ENCODE results near the gene MYCL.
"Not testable (repeated sequence)": the region's sequence is repeated elsewhere in the genome, so short reads cannot be mapped to it uniquely, and the experiment has no call there.

Gene MYCL

GRCh38 chr1:39917825-39918224 lies 16.1 kb upstream of the MYCL start:
- no peak for DNase-seq (ENCODE audit: low read depth in 2 of 3, low spot score in 1 of 3)

- DNase-seq (ENCODE audit: low read depth in 2 of 3, low spot score in 1 of 3): no peak
Measured at GRCh38 chr1:39915499-39916129, 13.9 kb upstream of the MYCL start.

- not testable (repeated sequence) for DNase-seq (ENCODE audit: low read depth in 2 of 3, low spot score in 1 of 3)
Measured at GRCh38 chr1:39913136-39913535, 11.4 kb upstream of the MYCL start.

DNA sequence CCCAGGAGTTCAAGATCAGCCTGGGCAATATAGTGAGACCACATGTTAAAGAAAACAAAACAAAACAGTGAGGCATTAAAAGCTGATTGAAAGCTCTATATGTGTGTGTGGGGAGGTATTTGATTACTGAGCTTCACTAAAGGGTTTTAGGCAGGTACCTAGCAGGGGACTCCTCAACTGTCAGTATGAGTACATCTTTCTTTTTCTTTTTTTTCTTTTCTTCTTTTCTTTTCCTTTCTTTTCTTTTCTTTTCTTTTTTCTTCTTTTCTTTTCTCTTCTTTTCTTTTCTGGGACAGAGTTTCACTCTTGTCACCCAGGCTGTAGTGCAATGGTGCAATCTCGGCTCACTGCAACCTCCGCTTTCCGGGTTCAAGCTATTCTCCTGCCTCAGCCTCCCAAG lies 8.5 kb upstream of the MYCL start:
- no peak for DNase-seq (ENCODE audit: low read depth in 2 of 3, low spot score in 1 of 3)

DNA sequence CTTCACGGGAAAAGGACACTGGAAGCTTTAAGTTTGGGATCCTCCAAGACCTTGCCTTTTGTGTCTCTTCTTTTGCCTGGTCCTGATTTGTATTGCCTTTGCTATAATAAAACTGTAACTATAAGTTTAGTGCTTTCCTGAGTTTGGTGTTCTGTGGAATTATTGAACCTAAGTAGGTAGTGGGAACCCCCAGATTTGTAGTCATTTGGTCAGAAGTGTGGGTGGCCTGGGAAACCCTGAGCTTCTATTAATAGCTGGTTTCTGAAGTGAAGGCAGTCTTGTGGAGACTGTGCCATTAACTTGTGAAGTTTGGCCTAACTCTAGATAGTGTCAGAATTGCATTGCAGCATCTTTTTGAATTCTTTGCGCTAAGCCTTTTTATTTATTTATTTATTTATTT lies 6.8 kb upstream of the MYCL start:
- no peak for DNase-seq (ENCODE audit: low read depth in 2 of 3, low spot score in 1 of 3)

GRCh38 chr1:39907528-39908453 lies 6.1 kb upstream of the MYCL start:
- no peak for DNase-seq (ENCODE audit: low read depth in 2 of 3, low spot score in 1 of 3)

GRCh38 chr1:39905172-39905571 lies 3.5 kb upstream of the MYCL start:
- no peak for DNase-seq (ENCODE audit: low read depth in 2 of 3, low spot score in 1 of 3)

DNA sequence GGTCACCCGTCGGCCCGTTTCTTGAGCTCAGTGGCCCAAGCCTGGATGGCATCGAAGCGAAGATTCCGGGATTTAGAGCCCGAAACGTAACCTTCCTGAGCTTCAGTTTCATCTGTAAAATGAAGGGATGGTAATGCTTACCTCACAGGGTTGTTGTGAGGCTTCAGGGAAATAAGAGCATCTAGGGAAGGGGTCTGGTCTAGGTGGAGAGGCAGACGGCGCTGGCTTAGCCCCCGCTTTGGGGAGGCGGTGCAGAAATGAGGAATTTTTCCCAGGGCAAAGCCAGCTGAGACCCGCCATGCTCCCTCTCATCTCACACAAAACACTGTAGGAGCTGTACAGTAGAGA lies 717 bp upstream of the MYCL start:
- no peak for DNase-seq (ENCODE audit: low read depth in 2 of 3, low spot score in 1 of 3)

GRCh38 chr1:39901464-39901713 lies 328 bp downstream of the MYCL start:
- DNase-seq (ENCODE audit: low read depth in 2 of 3, low spot score in 1 of 3): no peak

DNA sequence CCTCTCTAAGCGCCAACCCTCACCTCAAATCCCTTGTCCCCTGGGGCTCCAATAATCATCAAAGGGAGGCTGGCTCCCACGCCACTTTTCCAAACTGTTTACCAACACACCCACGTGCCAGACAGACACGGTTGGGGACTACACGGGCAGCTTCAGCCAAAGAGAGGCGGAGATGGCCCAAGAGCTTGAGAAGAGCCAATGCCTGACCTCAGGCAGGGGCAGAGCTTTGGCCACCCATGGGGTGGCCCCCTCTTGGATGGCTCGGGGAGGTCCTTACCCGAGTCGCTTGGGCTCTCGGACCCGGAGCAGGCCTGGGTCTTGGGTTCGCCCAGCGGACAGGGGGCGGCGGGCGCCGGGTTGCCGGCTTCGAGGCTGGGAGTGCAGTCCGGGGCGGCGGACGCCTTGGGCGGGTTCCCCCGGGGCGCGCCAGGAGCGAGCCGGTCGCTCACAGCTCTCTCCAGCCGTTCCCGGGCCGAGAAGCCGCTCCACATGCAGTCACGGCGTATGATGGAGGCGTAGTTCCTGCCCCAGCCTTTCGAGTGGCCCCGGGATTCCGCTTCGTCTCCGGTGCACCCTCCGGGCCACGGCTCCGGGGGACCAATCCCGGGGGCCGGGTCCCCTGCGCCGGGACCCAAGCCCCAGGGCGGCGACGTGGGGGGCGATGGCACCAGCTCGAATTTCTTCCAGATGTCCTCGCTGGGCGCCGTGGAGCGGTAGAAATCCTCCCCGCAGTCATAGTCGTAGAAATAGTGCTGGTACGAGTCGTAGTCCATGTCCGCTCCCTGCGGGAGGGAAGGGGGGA lies 854 bp downstream of the MYCL start:
- DNase-seq (ENCODE audit: low read depth in 2 of 3, low spot score in 1 of 3): peak in 1 of 3 donors; percentile 8

- DNase-seq (ENCODE audit: low read depth in 2 of 3, low spot score in 1 of 3): no peak
Measured at GRCh38 chr1:39899611-39900538, 1.8 kb downstream of the MYCL start.

DNA sequence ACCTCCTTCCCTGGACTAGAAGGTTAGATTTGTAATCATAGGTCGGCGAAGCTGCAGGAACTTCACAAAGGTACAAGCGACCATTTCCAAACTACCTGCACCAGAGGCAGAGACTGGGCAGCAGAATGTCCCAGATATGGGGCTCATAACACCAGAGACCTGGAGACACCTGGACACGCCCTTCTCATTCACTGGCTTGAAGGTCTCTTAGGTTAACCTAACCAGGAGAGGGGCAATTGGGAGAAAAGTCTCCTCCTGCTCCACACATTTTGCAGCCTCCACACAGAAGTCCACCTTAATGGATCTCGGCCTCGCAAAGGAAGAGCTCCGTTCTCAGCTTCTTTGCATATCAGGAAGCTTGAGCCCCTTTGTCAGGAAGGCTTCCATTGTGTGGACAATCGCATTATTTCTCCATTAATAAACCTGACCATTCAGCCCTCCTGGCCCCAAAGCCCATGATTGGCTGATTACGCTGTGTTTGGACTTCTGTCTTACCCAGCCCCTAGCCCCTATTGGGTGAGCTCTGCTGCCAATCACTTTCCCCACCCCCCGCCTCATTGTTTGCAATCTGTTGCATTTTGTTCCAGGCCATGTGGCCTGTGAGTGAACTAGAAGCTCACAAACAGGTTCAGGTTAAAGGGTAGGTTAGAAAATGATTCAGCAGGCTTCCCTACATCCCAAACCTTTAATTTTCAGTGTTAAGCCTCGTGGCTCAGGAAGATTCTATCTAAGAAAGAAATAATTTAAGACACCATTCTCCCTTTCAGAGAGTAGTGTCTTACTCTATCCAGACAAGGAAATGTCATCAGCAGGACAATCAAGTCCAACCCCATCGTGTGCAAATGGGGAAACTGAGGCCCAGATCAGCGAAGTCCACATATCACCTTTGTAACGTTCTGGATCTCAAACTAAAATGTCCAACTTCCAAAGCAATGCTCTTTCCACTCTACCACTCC lies 2.8 kb downstream of the MYCL start:
- DNase-seq (ENCODE audit: low read depth in 2 of 3, low spot score in 1 of 3): no peak

GRCh38 chr1:39898191-39898590 lies 3.5 kb downstream of the MYCL start:
- DNase-seq (ENCODE audit: low read depth in 2 of 3, low spot score in 1 of 3): no peak

DNA sequence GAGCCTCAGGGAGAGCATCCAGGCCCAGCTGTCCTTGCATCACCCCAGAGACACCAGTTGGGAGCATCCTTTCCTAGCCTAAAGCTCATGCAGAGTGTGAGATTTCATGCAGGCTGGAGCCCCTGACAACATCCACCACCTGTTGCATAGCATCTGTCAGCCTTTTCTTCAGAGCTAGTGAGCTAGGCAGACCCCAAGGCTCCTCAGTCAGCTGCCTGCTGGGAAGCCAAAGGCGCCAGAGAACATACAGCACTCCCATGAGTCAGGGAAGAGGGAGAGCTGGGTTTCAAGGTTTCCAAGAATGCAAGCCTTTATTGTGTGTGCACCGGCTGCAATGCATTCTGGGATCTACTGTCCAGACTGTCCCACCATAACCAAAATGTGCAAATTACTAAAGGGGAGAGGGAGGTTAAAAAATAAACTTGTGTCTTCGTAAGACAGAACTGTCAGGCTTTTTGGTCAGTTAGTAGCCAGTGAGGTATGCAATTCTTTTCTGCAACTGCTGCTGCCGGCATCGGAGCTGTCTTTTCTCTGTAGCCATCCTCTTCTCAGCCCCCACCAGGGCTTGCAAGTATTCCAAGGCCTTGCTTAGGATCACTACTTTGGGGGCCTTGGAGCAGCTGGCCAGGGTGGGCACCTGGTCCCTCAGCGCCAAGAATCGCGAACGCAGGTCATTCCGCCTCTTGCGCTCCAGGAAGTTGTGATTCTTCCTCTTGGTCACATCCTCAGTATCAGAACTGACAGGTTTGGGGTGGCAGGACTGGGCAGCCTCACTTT lies 4.6 kb downstream of the MYCL start:
- no peak for DNase-seq (ENCODE audit: low read depth in 2 of 3, low spot score in 1 of 3)

- no peak for DNase-seq (ENCODE audit: low read depth in 2 of 3, low spot score in 1 of 3)
Measured at GRCh38 chr1:39895731-39896480, 5.8 kb downstream of the MYCL start.

DNA sequence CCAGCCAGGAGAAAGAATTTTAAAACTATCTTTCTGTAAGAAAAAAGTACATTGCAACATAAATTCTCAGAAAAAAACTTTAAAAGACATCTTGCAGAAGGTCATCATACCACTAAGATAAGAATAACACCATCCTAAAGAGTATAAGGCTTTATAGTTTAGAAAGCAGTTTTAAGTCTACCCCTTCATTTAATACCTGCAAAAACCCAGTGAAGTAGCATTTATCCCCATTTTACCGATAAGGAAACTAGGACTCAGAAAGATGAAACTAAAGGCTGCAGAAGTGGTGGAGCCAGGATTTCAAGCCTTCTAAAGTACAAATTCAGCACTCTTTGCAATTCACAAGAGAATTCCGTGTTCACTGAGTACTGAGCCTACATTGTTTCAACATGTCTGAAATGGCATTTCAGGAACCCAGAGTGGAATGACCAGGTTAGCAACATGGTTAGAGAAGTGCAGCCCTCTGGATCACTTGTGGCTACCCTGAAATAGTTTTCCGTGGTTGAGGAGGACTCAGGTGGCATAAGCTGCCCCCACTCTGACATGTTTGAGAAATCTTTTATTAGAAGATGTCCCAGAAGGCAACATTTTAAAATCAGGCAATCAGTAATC lies 6.7 kb downstream of the MYCL start:
- no peak for DNase-seq (ENCODE audit: low read depth in 2 of 3, low spot score in 1 of 3)

GRCh38 chr1:39892601-39893595 lies 8.8 kb downstream of the MYCL start:
- DNase-seq (ENCODE audit: low read depth in 2 of 3, low spot score in 1 of 3): no peak
